Chondrocyte (in vitro differentiated cells): ENCODE data around the gene MRM2. TPM values are rescaled to one million over a fixed set of nuclear protein-coding genes. Genes with fewer than 3 reads are reported as not detected.

Experiments used
- DNase-seq: peaks from one replicate; pipeline ENCODE4 v3.0.0; 2021; ENCODE audit warnings: mixed read lengths, low spot score
- H3K27ac Mint-ChIP-seq: one replicate; pipeline ENCODE4 v1.8.0; 2021; ENCODE audit warnings: mild to moderate bottlenecking, moderate library complexity, mixed read lengths; ENCODE audit not compliant: unreplicated experiment
- H3K27me3 Mint-ChIP-seq: 2 replicates; pipeline ENCODE4 v1.8.0; 2021; ENCODE audit warnings: low read depth, mixed read lengths
- H3K36me3 Mint-ChIP-seq: 2 replicates; pipeline ENCODE4 v1.8.0; 2021; ENCODE audit warnings: low read depth, mixed read lengths
- H3K4me1 Mint-ChIP-seq: 2 replicates; pipeline ENCODE4 v1.8.0; 2021; ENCODE audit warnings: low read depth, mild to moderate bottlenecking, mixed read lengths
- H3K4me3 Mint-ChIP-seq: one replicate; pipeline ENCODE4 v1.8.0; 2021; ENCODE audit warnings: mild to moderate bottlenecking, moderate library complexity, mixed read lengths; ENCODE audit not compliant: unreplicated experiment
- H3K9me3 Mint-ChIP-seq: 2 replicates; pipeline ENCODE4 v1.8.0; 2021; ENCODE audit warnings: low read depth, mixed read lengths
- total RNA-seq: library from RNA; stranded (reverse); gene quantifications from 3 replicates; pipeline ENCODE4 v1.2.1, GENCODE V29; 2021
- TF ChIP-seq, protein P1 (sequence below): fragments of 200-600 bp; sonication (generic); IDR thresholded peaks from 2 replicates; pipeline ENCODE4 v1.5.0; 2021; ENCODE audit warnings: antibody characterized with exemption, mild to moderate bottlenecking, moderate library complexity

Gene MRM2
- total RNA-seq, 1 donor from 2014 or later: 17.8 TPM

DNA sequence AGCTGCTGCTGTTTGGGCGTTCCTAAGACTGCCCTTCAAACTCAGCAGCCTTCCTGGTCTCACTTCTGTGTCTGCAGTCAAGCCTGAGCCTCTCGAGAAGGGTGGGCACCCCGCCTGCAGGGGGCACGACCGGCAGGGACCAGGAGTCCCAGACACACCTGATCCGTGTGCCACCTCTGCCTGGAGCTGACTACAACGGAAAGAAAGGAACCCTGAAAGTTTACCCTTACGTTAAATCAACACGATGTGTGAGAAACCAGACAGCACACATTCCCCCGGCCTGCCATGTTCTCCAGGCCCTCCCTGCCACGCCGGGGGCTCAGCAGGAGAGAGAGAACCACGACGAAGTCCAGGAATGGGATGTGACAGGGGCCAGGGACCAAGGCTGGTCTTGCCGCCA, 14.3 kb downstream of the MRM2 start:
- no peak overlapping the region for H3K4me3 Mint-ChIP-seq
- TF ChIP-seq, protein P1, sequence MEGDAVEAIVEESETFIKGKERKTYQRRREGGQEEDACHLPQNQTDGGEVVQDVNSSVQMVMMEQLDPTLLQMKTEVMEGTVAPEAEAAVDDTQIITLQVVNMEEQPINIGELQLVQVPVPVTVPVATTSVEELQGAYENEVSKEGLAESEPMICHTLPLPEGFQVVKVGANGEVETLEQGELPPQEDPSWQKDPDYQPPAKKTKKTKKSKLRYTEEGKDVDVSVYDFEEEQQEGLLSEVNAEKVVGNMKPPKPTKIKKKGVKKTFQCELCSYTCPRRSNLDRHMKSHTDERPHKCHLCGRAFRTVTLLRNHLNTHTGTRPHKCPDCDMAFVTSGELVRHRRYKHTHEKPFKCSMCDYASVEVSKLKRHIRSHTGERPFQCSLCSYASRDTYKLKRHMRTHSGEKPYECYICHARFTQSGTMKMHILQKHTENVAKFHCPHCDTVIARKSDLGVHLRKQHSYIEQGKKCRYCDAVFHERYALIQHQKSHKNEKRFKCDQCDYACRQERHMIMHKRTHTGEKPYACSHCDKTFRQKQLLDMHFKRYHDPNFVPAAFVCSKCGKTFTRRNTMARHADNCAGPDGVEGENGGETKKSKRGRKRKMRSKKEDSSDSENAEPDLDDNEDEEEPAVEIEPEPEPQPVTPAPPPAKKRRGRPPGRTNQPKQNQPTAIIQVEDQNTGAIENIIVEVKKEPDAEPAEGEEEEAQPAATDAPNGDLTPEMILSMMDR: no peak
- peaks cover 13% of the 10 kb centered on the region for H3K36me3 Mint-ChIP-seq
- H3K4me1 Mint-ChIP-seq: peaks cover 7% of the 10 kb centered on the region
- no peaks in the 10 kb centered on the region for H3K27me3 Mint-ChIP-seq
- H3K27ac Mint-ChIP-seq: no peak overlapping the region
- no peak for DNase-seq
- H3K9me3 Mint-ChIP-seq: no peaks in the 10 kb centered on the region

DNA sequence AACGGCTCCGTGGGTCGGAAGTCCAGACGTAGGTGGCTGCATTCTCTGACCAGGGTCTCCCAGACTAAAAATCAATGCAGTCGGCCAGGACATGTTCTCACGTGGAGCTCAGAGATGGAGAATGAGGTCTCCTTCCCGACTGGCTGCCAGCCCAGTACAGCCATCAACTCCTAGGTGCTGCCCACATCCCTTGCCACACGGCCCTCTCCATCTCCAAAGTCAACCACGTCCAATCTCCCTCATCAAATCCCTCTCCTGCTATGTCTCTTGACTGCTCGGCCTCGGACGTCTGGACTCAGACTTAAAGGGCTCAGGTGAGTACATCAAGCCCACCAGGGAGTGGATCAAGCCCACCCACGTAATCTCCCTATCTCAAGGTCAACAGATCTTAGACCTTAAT, 16.2 kb downstream of the MRM2 start:
- no peak for DNase-seq
- no peaks in the 10 kb centered on the region for H3K4me1 Mint-ChIP-seq
- no peak overlapping the region for H3K4me3 Mint-ChIP-seq
- peaks cover 19% of the 10 kb centered on the region for H3K36me3 Mint-ChIP-seq
- no peaks in the 10 kb centered on the region for H3K27me3 Mint-ChIP-seq
- no peak overlapping the region for H3K27ac Mint-ChIP-seq
- TF ChIP-seq, protein P1: no peak
- no peaks in the 10 kb centered on the region for H3K9me3 Mint-ChIP-seq

DNA sequence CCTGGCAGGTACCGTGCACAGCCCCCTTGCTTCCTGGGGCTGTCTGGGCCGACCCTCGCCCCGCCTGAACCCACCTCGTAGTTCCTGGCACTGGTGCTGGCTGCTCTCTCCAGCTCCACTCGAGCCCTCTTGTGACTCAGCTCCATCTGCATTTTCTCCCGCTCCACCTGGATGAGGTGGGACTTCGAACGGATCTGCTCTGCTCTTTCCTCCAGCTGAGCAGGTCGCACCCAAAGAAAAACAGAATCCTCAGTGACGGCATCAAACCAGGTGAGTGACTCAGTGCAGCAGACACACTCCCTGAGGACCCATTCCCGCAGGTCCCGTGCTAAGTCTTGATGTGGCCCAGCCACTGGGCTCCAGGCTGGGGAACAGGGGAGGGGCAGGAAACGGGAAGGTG, 16.7 kb downstream of the MRM2 start:
- Mint-ChIP-seq H3K4me3 (no peak overlapping the region), H3K27ac (no peak overlapping the region), H3K4me1 (no peaks in the 10 kb centered on the region), H3K27me3 (no peaks in the 10 kb centered on the region), H3K36me3 (peaks cover 19% of the 10 kb centered on the region), H3K9me3 (no peaks in the 10 kb centered on the region)
- TF ChIP-seq, protein P1: no peak
- DNase-seq: no peak

DNA sequence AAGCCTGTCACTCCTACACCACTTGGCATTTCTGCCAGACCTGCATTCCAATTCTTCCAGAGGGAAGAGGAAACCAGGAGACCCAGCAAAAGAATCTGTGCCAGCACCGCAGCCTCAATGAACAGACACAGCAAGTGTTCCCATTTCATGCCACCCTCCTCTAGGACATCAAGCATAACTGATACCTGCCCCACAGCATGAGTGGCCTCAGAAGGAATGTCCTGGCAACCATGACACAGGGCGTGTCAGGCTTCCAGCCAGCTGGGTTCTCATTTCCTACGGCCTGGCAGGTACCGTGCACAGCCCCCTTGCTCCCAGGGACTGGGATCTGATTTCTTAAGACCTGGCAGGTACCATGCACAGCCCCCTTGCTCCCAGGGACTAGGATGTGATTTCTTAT, 17.1 kb downstream of the MRM2 start:
- H3K27me3 Mint-ChIP-seq: no peaks in the 10 kb centered on the region
- DNase-seq: no peak
- H3K36me3 Mint-ChIP-seq: peaks cover 19% of the 10 kb centered on the region

DNA sequence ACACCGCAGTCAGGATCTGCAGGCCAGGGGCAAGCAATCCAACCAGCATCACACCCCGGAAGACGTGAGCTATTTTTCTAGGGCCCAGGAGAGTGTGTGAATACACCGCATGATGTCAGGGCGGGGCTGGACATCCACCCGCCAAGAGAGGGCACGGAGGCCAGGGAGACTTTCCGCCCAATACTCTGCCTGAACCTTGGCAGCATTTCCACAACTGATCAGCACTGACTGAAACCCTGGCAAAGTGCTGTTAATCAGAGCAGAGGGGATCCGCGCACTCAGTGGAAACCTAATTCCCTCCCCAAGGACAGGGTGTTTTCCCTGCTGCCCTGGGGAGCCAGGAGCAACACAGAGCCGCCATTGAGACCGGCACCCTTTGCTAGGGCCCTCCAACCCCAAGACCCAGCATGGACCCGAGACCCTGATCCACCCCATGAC, 17.5 kb downstream of the MRM2 start:
- Mint-ChIP-seq H3K9me3 (no peaks in the 10 kb centered on the region), H3K27ac (no peak overlapping the region), H3K4me3 (no peak overlapping the region), H3K36me3 (peaks cover 18% of the 10 kb centered on the region), H3K27me3 (no peaks in the 10 kb centered on the region), H3K4me1 (no peaks in the 10 kb centered on the region)
- TF ChIP-seq, protein P1: no peak
- no peak for DNase-seq

More for the DNA sequence above, 17.1 kb downstream of the MRM2 start:
- TF ChIP-seq, protein P1: no peak
- Mint-ChIP-seq H3K9me3 (no peaks in the 10 kb centered on the region), H3K4me3 (no peak overlapping the region), H3K4me1 (no peaks in the 10 kb centered on the region), H3K27ac (no peak overlapping the region)
